Liver (tissue), 9 donors: ENCODE measurements around the gene L3MBTL3. TPM values are rescaled to one million over a fixed set of nuclear protein-coding genes. Genes with fewer than 3 reads are reported as not detected.

ENCODE experiments used
- DNase-seq: peaks from one replicate; pipeline ENCODE4 v3.0.0-alpha.2; 2017; ENCODE audit warnings: low spot score
- H3K27ac ChIP-seq, 2 donors: one replicate each; pipeline ENCODE4 v1.7.0; 2013; ENCODE audit warnings: inconsistent platforms in 2 of 2, low read length in 2 of 2, control low read depth in 1 of 2, low read depth in 1 of 2, mild to moderate bottlenecking in 1 of 2
- H3K27me3 ChIP-seq, 4 donors: one replicate each; pipeline versions ENCODE4 v1.6.1 to v1.7.0; 2013; ENCODE audit warnings: low read length in 3 of 4, inconsistent platforms in 1 of 4, mild to moderate bottlenecking in 1 of 4, moderate library complexity in 1 of 4; ENCODE audit not compliant: control insufficient read depth in 4 of 4, insufficient read depth in 4 of 4
- H3K36me3 ChIP-seq, 4 donors: one replicate each; pipeline versions ENCODE4 v1.6.1 to v1.7.0; 2013; ENCODE audit warnings: low read length in 3 of 4, mild to moderate bottlenecking in 3 of 4, low read depth in 1 of 4, moderate library complexity in 1 of 4; ENCODE audit not compliant: control insufficient read depth in 4 of 4, insufficient read depth in 3 of 4
- H3K4me1 ChIP-seq, 4 donors: one replicate each; pipeline versions ENCODE4 v1.6.1 to v1.7.0; 2013; ENCODE audit warnings: low read length in 3 of 4, mild to moderate bottlenecking in 3 of 4, moderate library complexity in 1 of 4; ENCODE audit not compliant: control insufficient read depth in 4 of 4, insufficient read depth in 4 of 4
- H3K4me3 ChIP-seq, 3 donors: one replicate each; pipeline versions ENCODE4 v1.6.1 to v1.7.0; 2013; ENCODE audit warnings: low read length in 3 of 3, control low read depth in 1 of 3, low read depth in 1 of 3, mild to moderate bottlenecking in 1 of 3
- H3K9ac ChIP-seq, 2 donors: one replicate each; pipeline ENCODE4 v1.7.0; 2013; ENCODE audit warnings: low read length in 2 of 2, mild to moderate bottlenecking in 2 of 2, moderate library complexity in 2 of 2, control low read depth in 1 of 2, low read depth in 1 of 2
- H3K9me3 ChIP-seq, 4 donors: one replicate each; pipeline versions ENCODE4 v1.6.1 to v1.7.0; 2013; ENCODE audit warnings: low read length in 3 of 4; ENCODE audit not compliant: control insufficient read depth in 4 of 4
- EGR1 ChIP-seq, 2 donors: IDR thresholded peaks; 2 replicates each; pipeline ENCODE4 v1.6.1; 2016 to 2018; ENCODE audit warnings: antibody characterized with exemption in 2 of 2, low read depth in 2 of 2
- FOXA1 ChIP-seq: IDR thresholded peaks from 2 replicates; pipeline ENCODE4 v1.6.1; 2016; ENCODE audit warnings: antibody characterized with exemption
- FOXA2 ChIP-seq: IDR thresholded peaks from 2 replicates; pipeline ENCODE4 v1.6.1; 2016; ENCODE audit warnings: antibody characterized with exemption
- GABPA ChIP-seq, 2 donors: IDR thresholded peaks in 1 of 2; conservative IDR thresholded peaks in 1 of 2; 2 replicates each; pipeline ENCODE4 v1.6.1; 2016; ENCODE audit warnings: antibody characterized with exemption in 2 of 2, mild to moderate bottlenecking in 1 of 2, moderate library complexity in 1 of 2
- HNF4A ChIP-seq, 2 donors: conservative IDR thresholded peaks; 2 replicates each; pipeline ENCODE4 v1.6.1; 2016; ENCODE audit warnings: antibody characterized with exemption in 2 of 2, mild to moderate bottlenecking in 2 of 2
- HNF4G ChIP-seq: IDR thresholded peaks from 2 replicates; pipeline ENCODE4 v1.6.1; 2016; ENCODE audit warnings: antibody characterized with exemption
- JUND ChIP-seq, 2 donors: IDR thresholded peaks; 2 replicates each; pipeline ENCODE4 v1.6.1; 2016; ENCODE audit warnings: antibody characterized with exemption in 2 of 2
- NR2F2 ChIP-seq: IDR thresholded peaks from 2 replicates; pipeline ENCODE4 v1.6.1; 2016; ENCODE audit warnings: antibody characterized with exemption
- RAD21 ChIP-seq, 2 donors: IDR thresholded peaks; 2 replicates each; pipeline ENCODE4 v1.6.1; 2016; ENCODE audit warnings: antibody characterized with exemption in 2 of 2, mild to moderate bottlenecking in 2 of 2
- REST ChIP-seq: IDR thresholded peaks from 2 replicates; pipeline ENCODE4 v1.6.1; 2016; ENCODE audit warnings: antibody characterized with exemption, mild to moderate bottlenecking
- RXRA ChIP-seq, 2 donors: IDR thresholded peaks; 2 replicates each; pipeline ENCODE4 v1.6.1; 2017 to 2018; ENCODE audit warnings: antibody characterized with exemption in 2 of 2, mild to moderate bottlenecking in 1 of 2
- SP1 ChIP-seq: IDR thresholded peaks from 2 replicates; pipeline ENCODE4 v1.6.1; 2018; ENCODE audit warnings: antibody characterized with exemption, mild to moderate bottlenecking
- TAF1 ChIP-seq: conservative IDR thresholded peaks from 2 replicates; pipeline ENCODE4 v1.6.1; 2016; ENCODE audit warnings: antibody characterized with exemption, mild to moderate bottlenecking
- YY1 ChIP-seq: IDR thresholded peaks from 2 replicates; pipeline ENCODE4 v1.6.1; 2016; ENCODE audit warnings: antibody characterized with exemption, mild to moderate bottlenecking
- WGBS: extraction: QIAGEN DNeasy Blood & Tissue Kit; methylation state at CpG from one replicate; pipeline ENCODE4 v1.1.7; 2013; 5-methylcytosine and 5-hydroxymethylcytosine counted together
- polyA plus RNA-seq, 2 donors: library from polyadenylated mRNA; stranded (reverse) in 1 of 2; unstranded in 1 of 2; fragments of 200-250 nt in 1 of 2; fragments of >200 nt in 1 of 2; fragmentation: Nextera tagmentation in 1 of 2; extraction: Ambion mirVana in 1 of 2; gene quantifications; one replicate each; pipeline versions ENCODE4 v1.2.1 to v1.2.3, GENCODE V29; 2013 to 2015
- total RNA-seq, 2 donors: library from RNA; depleted of rRNA; stranded (reverse); fragments of >200 nt; gene quantifications; one replicate each; pipeline ENCODE4 v1.2.3, GENCODE V29; 2014
- TF ChIP-seq, protein P1 (sequence below): IDR thresholded peaks from 2 replicates; pipeline ENCODE4 v1.6.1; 2016; ENCODE audit warnings: antibody characterized with exemption
- TF ChIP-seq, protein P2 (sequence below): fragments of 150-350 bp; IDR thresholded peaks from 2 replicates; pipeline ENCODE4 v1.5.1; 2017; ENCODE audit warnings: improper control_type of control experiment, low read depth, low read length; ENCODE audit not compliant: missing input control
- TF ChIP-seq, protein P3 (sequence below): IDR thresholded peaks from 2 replicates; pipeline ENCODE4 v1.6.1; 2016; ENCODE audit warnings: antibody characterized with exemption
- donor health status: healthy.
- donor health status: healthy.
- donor health status: healthy.
- donor health status: healthy.
- donor health status: healthy.

Gene L3MBTL3
- total and polyA plus RNA-seq, 4 donors: 1.9 to 9.2 (median 3.7) TPM

DNA sequence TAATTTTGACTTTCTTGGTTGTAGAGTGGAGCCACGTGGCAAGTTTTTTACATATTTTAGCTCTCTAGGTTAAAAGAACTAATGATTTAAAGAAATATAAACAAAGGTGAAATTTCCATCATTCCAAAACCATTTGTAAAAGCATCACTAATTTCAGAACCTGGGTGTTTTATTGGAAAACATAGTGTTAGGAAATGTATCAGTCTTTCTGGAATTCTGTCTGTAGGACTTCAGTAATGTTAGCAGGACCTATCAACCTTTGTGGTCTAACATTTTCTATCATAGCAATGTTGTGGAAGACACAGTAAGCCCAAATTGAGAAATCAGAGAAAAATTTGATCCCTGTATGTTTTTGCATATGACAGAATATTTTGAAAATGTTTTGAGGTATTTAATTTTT lies 28.3 kb downstream of the L3MBTL3 start (continued):
- TF ChIP-seq GABPA (IDR thresholded peaks at IDR 0.05 in 1 of 2, conservative IDR thresholded peaks at IDR 0.05 in 1 of 2): no peak

- DNase-seq: no peak
- TF ChIP-seq JUND (IDR thresholded peaks at IDR 0.05) (no peak), RAD21 (IDR thresholded peaks at IDR 0.05) (peak in 1 of 2 donors; percentile 30), NR2F2 (no peak), FOXA2 (no peak), RXRA (IDR thresholded peaks at IDR 0.05) (peak in 1 of 2 donors; percentile 39), SP1 (no peak), HNF4G (peak; percentile 26), GABPA (IDR thresholded peaks at IDR 0.05 in 1 of 2, conservative IDR thresholded peaks at IDR 0.05 in 1 of 2) (no peak), HNF4A (conservative IDR thresholded peaks at IDR 0.05) (peak; percentile 88 to 94), YY1 (no peak)
- TF ChIP-seq, protein P1, sequence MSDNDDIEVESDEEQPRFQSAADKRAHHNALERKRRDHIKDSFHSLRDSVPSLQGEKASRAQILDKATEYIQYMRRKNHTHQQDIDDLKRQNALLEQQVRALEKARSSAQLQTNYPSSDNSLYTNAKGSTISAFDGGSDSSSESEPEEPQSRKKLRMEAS: no peak
- TF ChIP-seq, protein P2, sequence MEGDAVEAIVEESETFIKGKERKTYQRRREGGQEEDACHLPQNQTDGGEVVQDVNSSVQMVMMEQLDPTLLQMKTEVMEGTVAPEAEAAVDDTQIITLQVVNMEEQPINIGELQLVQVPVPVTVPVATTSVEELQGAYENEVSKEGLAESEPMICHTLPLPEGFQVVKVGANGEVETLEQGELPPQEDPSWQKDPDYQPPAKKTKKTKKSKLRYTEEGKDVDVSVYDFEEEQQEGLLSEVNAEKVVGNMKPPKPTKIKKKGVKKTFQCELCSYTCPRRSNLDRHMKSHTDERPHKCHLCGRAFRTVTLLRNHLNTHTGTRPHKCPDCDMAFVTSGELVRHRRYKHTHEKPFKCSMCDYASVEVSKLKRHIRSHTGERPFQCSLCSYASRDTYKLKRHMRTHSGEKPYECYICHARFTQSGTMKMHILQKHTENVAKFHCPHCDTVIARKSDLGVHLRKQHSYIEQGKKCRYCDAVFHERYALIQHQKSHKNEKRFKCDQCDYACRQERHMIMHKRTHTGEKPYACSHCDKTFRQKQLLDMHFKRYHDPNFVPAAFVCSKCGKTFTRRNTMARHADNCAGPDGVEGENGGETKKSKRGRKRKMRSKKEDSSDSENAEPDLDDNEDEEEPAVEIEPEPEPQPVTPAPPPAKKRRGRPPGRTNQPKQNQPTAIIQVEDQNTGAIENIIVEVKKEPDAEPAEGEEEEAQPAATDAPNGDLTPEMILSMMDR: peak; percentile 13
- no peaks in the 10 kb centered on the region for H3K9me3 ChIP-seq
- H3K36me3 ChIP-seq: peaks cover 3 to 10% (median 6%) of the 10 kb centered on the region in 4 donors
- peaks cover 0 to 13% (median 4%) of the 10 kb centered on the region in 4 donors for H3K4me1 ChIP-seq
- H3K27me3 ChIP-seq: no peaks in the 10 kb centered on the region
- H3K27ac ChIP-seq: no peak overlapping the region
- no peak overlapping the region for H3K9ac ChIP-seq
- H3K4me3 ChIP-seq: no peak overlapping the region
- WGBS: 42% methylated on average over 4 of the region's 4 CpGs
Observed at GRCh38 chr6:130047088-130047995, 29.0 kb downstream of the L3MBTL3 start.

DNA sequence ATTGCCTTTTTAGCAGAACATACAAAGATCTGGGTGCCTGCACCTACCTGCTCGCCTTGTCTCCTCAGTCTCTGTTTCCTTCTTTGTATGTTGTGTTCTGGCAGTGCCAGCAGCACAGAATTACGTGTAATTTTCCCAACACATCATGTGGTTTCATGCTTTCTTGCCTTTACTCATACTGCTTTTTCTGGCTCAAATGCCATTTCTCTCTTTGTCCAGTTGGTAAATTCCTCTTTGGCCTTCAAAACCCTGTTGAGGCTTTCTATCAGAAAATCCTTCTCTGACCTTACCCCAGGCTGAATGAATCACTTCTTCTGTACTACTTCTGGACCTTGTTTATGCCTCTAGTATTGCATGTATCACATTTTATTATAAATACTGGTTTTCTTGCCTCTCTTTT lies 31.8 kb downstream of the L3MBTL3 start:
- H3K9ac ChIP-seq: no peak overlapping the region
- TF ChIP-seq, protein P2: no peak
- TF ChIP-seq RXRA (IDR thresholded peaks at IDR 0.05) (no peak), HNF4A (conservative IDR thresholded peaks at IDR 0.05) (no peak), FOXA1 (no peak), SP1 (no peak), HNF4G (no peak), TAF1 (no peak), REST (no peak), YY1 (no peak), EGR1 (IDR thresholded peaks at IDR 0.05; ENCODE audit: low read depth in 2 of 2) (no peak), FOXA2 (no peak), GABPA (IDR thresholded peaks at IDR 0.05 in 1 of 2, conservative IDR thresholded peaks at IDR 0.05 in 1 of 2) (no peak), NR2F2 (no peak), RAD21 (IDR thresholded peaks at IDR 0.05) (no peak)
- TF ChIP-seq, protein P3, sequence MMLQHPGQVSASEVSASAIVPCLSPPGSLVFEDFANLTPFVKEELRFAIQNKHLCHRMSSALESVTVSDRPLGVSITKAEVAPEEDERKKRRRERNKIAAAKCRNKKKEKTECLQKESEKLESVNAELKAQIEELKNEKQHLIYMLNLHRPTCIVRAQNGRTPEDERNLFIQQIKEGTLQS: no peak
- TF ChIP-seq, protein P1: no peak
- no peak overlapping the region for H3K4me3 ChIP-seq
- DNase-seq: no peak
- 96% methylated on average over 2 of the region's 2 CpGs for WGBS
- no peak overlapping the region for H3K27ac ChIP-seq
- peaks cover 0 to 5% (median 2%) of the 10 kb centered on the region in 4 donors for H3K4me1 ChIP-seq
- H3K9me3 ChIP-seq: no peaks in the 10 kb centered on the region
- peaks cover 3 to 26% (median 11%) of the 10 kb centered on the region in 4 donors for H3K36me3 ChIP-seq
- H3K27me3 ChIP-seq: no peaks in the 10 kb centered on the region
